ENCODE measurements around the gene NOS1AP.
"Not testable (repeated sequence)": the region's sequence is repeated elsewhere in the genome, so short reads cannot be mapped to it uniquely, and the experiment has no call there.

NOS1AP gene

DNA sequence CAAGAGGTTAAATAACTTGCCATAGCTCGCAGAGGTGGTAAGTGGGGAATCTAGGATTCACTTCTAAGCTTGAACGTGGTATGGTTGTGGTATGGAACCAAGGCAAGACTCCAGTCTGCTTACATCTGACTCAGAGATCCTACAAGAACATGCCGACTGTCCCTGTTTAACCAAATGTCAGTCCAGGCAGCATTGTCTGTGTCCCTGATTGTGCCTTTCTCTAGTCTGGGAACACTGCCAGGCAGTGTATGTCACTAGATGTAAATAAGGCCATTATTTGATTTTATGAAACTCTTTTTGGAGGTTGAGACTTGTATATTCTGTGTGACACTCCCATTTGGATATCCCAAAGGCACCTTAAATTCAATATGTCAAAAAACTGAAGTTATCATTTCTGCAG lies 96.0 kb downstream of the NOS1AP start:
- no peak for DNase-seq (ENCODE audit: low read depth in 1 of 2, low spot score in 1 of 2)

DNA sequence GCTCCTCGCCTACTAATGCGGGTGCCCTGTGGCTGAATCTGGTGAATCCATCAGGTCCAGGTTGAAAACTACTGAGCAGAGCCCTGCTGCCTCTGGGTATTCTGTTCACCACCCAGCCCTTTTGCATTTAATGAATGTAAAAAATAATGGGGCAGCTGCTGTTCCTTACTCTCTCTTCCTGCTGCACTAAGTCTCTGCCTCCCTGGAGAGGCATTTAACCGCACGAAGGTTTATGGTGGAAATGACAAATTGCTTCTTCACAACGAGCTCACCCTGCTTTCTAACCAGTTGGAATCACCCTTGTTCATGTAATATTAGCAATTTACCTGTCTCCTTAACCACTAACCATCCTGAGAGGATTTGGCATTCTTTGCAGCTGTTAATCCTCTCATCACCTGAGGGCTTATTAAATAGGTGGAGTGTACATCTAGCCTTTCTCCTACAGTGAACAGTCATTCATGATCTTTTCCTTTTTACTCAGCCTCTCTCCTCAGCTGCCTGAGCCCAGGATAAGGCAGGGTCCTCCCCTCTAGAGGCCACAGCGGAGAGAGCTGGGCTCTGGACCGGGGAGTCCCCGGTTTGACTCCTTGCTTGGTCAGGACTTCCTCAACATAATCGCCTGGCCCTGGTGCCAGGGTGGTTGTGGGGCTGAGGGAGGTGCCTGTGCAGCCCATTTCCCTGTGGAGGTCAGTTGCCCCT lies 97.6 kb downstream of the NOS1AP start:
- no peak for DNase-seq (ENCODE audit: low read depth in 1 of 2, low spot score in 1 of 2)

DNA sequence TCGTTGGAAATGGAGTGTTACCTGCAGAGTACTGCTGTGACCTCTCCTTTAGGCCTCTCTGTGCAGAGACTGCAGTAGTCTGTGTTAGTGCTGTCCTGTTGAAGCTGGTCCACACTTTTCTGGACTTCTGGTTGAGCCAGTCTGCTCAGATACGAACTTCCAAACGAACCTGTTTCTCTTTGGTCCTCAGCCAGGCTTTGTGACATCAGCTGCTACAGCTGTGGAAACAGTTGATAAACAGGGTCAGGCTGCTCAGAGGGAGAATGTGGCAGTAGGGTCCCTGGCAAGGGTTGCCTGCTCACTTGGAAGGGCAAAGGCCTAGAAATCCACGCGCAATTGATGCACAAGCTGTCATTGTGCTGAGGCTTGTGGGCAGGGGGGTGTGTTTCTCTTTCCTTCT lies 98.8 kb downstream of the NOS1AP start:
- DNase-seq (ENCODE audit: low read depth in 1 of 2, low spot score in 1 of 2), result no peak

DNA sequence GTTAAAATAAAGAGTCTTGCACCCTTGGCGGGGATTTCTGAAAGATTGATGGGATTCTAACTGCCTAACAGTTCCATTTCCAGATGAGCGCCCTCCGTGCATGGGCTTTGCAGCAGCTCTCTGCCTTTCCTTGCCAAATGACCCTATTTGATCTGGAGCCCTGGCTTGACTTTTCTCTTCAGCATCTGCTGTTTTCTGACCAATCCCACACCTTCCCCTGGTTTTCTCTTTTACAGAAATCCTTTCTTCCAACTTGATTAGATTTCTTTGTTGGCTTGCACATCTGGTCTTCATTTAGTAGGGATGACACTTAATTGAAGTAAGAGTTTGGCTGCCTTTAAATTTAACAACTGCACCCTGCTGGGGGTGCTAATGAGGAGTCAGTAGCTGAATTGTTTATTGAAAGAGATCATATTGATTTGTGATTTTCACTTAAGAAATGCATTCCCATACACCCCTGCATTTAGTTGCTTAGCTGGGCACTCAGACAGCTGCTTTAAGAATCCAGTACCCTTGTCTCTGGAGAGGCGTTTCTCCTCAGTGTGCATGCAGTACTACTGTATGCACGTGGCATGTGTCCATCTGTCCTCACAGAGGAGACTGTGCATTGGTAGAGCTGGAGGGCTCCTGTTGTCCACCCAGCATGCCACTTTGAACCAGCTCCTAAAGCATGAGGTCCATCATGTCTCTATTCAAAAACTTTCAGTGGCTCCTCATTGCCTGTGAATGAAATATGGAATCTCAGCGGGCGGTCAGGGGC lies 99.7 kb downstream of the NOS1AP start:
- DNase-seq (ENCODE audit: low read depth in 1 of 2, low spot score in 1 of 2), result no peak

DNA sequence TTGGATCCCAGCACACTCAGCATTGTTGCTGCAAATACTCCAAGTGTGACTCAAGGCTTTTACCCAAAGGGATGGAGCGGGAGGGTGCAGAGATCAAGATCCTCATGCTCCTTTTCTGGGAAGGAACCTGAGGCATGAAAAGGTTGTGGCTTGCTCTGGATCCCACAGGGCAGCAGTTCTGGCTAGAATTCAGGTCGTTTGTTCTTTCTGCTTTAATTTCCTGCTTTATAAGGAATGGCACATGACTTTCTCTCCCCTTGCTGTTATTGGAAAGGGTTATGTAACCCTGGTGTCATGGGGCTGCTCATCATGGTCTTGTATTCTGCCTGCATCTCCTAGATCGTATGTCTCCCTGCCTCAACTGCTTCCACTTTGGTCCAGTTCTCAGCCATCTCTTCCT lies 101.6 kb downstream of the NOS1AP start:
- DNase-seq (ENCODE audit: low read depth in 1 of 2, low spot score in 1 of 2), result no peak

DNA sequence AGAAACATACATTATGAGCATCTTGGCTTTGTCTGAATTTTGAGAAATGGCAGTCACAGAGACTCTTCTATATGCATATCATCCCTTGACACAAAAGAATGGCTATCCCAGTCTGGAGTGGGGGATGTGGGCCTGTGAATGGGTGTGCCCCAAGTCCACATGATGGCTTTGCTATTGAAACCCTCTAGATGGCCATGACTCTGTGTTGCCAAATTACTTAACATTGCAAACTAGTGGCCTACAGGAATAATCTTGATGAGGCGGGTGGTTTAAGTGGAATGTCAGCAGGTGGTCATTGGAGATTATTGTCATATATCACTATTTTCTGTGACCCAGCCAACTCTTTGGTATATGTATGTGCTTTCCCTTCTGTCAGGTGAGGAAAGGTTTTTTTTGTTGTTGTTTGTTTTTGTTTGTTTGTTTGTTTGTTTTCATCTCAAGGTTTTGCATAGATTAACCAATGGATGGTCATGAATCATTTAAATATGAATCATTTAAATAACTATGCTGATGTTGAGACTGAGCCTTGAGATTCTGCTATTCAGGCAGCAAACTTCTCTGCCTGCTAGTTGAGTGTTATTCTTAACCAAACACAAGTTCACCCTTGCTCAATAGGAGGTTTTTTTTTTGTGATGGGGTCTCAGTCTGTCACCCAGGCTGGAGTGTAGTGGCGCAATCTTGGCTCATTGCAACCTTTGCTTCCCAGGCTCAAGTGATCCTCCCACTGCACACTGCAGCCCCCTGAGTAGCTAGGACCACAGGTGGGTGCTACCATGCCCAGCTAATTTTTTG lies 103.0 kb downstream of the NOS1AP start:
- DNase-seq (ENCODE audit: low read depth in 1 of 2, low spot score in 1 of 2), result no peak

DNA sequence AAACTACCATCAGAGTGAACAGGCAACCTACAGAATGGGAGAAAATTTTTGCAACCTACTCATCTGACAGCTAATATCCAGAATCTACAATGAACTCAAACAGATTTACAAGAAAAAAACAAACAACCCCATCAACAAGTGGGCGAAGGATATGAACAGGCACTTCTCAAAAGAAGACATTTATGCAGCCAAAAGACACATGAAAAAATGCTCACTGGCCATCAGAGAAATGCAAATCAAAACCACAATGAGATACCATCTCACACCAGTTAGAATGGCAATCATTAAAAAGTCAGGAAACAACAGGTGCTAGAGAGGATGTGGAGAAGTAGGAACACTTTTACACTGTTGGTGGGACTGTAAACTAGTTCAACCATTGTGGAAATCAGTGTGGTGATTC lies 104.1 kb downstream of the NOS1AP start:
- DNase-seq (ENCODE audit: low read depth in 1 of 2, low spot score in 1 of 2), result not testable (repeated sequence)

DNA sequence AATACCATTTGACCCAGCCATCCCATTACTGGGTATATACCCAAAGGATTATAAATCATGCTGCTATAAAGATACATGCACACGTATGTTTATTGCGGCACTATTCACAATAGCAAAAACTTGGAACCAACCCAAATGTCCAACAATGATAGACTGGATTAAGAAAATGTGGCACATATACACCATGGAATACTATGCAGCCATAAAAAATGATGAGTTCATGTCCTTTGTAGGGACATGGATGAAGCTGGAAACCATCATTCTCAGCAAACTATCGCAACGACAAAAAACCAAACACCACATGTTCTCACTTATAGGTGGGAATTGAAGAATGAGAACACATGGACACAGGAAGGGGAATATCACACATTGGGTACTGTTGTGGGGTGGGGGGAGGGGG lies 104.5 kb downstream of the NOS1AP start:
- not testable (repeated sequence) for DNase-seq (ENCODE audit: low read depth in 1 of 2, low spot score in 1 of 2)

DNA sequence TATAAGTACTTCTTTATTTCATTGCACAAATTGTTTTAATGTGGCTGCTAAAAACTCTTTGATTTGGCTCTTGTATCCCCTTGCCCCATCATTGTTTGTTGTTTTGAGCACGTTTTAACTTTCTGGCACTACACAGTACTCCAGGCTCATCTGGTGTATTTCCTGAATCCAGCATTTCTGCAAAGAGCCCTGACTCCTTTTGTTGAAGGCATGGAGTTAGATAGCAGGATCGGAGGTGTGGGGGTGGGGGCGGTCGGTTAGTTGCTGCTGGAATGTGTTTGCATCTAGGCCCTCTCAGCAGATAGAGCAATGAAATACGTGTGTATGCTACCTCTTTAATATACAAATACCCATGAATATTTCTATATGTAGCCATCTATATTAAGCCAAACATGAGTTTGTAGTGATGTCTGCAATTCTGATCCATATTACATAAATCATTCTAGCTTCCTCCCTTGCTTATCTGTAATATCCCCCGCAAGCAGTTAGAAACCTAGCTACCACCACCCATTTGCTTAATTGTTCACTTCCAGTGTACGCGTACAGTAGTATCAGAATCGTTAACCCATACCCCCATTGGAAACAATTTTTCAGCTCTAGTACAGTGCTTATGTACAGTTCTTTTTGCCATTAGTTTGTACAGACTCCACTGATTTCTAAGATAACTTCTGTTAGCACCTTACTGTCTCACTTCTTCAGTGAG lies 106.0 kb downstream of the NOS1AP start:
- no peak for DNase-seq (ENCODE audit: low read depth in 1 of 2, low spot score in 1 of 2)

DNA sequence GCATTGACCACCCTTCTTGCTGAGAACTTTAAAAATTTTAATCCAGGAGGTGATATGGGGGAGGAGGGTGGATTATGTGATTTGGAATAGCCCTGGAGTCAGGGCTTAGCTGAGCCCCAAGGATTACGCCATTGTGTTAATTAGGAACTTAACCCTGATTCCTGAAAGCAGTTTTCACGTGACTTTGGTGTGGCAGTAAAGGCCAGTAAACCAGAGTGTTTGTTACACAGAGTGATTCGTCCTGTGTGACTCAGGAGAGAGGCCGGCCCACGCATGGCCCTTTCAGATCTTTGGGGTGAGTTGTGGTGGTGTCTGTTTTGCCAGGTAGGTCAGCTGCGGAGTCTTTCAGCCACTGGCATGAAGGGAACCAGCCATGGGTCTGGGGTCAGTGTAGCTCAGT lies 107.6 kb downstream of the NOS1AP start:
- DNase-seq (ENCODE audit: low read depth in 1 of 2, low spot score in 1 of 2), result no peak

DNA sequence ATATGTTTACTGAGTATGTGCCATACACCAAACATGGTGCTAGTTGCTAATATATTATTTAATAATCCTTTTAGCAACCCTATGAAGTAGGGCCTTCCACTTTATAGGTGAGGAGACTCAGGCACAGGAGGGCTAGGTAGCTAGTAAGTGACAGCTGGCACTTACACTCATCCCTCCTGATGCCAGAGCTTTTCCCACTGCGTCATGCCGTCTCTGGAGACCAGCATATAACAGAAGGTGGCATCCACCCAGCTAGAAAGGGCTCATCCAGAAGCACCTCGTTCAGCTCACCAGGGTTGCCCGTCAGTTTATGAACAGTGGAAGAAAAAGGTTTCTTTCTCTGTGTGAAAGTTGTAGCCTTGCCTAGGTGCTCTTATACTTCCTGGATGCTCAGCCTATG lies 108.9 kb downstream of the NOS1AP start:
- DNase-seq (ENCODE audit: low read depth in 1 of 2, low spot score in 1 of 2), result no peak

DNA sequence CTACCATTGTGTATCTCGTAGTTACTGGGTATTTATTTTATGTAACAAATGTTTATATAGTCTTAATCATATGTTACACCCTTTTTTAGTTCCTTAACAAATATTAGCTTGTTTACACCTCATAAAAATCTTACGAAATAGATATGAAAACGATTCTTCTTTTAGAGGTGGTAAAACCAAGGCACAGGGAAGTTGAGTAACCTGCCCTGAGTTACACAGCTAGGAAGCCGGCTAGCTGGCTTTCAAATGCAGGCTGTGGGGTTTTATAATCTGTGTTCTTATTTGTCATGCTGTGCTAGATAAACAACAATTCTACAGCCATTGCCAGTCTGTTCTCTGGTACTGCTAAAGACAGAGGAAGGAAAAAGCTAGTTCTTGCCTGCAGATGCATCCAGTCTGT lies 109.6 kb downstream of the NOS1AP start:
- DNase-seq (ENCODE audit: low read depth in 1 of 2, low spot score in 1 of 2), result no peak

DNA sequence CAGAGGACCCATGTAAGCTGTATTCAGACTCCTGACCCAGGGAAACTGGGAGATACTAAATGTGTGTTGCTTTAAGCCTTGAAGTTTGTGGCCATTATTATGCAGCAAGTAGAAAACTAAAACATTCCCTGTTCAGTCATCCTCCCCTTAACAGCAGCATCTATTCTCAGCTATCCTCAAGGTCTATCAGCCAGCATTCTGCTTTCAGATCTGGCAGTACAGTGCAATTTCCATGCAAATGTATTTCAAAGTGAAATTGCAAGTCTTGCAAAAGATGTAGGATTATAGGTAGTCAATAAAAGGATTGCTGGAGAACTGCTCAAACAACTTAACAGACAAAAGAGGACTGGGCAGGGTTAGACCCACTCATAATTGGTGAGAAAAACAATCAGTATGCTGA lies 111.3 kb downstream of the NOS1AP start:
- DNase-seq (ENCODE audit: low read depth in 1 of 2, low spot score in 1 of 2), result no peak

DNA sequence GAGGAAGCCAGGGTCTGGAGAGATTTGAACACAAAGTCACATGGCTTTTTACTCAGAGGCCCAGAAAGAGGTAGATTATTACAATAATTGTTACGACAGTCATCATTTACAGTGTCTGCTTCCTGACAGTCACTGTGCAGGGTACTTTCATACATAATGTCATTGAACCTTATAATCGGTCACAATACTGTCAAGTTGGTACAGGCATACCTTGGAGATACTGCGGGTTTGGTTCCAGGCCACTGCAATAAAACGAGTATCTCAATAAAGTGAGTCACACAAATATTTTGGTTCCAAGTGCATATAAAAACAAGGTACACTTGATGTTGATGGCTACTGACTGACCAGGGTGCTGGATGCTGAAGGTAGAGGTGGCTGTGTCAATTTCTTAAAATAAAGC lies 112.6 kb downstream of the NOS1AP start:
- DNase-seq (ENCODE audit: low read depth in 1 of 2, low spot score in 1 of 2), result no peak

DNA sequence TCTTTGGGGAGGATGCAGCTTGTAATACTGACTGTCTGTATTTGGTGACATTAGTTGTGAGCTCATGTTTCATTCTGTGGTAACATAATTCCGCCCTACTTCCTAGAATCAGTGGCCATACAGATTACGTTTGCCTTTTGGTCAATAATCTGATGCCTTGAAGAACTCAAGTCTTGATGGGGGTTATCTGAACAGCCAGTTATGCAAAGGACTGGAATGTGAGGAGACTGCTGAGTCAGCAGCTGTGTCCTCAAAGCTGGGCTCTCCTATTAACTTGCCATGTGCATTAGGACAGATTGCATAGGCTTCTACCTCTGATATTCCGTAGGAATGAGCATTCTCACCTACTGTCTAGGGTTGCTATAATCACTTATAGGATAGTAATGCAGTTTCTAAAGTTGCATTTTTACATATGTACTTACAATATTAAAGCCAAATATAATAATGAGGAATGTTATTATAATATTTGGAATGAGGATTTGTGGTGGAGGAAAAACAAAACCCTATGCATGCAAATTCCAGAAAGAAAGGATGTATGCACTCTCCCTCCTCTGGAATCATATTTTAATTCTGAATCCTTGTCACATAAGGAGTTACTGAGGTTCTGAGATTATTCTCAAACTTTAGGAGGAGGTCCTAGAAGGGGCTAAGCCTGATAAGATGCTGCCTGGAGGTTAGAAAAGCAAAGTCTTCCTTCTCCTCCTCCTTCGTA lies 116.0 kb downstream of the NOS1AP start:
- DNase-seq (ENCODE audit: low read depth in 1 of 2, low spot score in 1 of 2), result no peak

DNA sequence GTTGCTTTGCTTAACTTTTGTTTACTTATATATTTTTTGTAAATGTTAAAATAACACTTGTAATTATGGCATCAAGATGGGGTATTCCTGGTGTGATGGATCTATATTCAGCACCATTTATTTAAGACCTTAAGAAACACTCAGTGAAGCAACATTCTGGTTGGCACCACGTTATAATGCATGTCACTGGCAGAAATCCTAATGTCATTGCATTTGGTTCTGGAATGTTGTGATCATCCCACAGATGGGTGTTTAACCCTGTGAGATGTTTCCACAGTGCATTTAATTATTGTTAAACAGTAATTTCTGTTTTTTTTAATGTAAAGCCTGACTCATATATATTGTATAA lies 116.5 kb downstream of the NOS1AP start:
- DNase-seq (ENCODE audit: low read depth in 1 of 2, low spot score in 1 of 2), result no peak

DNA sequence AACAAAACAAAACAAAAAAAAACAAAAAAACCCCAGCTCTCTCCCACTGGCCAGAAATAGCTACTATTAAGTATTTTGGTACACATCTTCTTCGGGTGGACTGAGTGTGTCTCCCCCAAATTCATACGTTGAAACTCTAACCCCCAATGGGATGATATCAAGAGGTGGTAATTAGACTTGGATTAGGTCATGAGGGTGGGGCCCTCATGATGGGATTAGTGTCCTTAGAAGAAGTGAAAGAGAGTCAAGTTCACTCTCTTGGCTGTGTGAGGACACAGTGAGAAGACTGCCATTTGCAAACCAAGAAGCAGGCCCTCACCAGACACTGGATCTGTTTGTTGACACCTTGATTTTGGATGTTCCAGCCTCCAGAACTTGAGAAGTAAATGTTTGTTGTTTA lies 116.9 kb downstream of the NOS1AP start:
- no peak for DNase-seq (ENCODE audit: low read depth in 1 of 2, low spot score in 1 of 2)

DNA sequence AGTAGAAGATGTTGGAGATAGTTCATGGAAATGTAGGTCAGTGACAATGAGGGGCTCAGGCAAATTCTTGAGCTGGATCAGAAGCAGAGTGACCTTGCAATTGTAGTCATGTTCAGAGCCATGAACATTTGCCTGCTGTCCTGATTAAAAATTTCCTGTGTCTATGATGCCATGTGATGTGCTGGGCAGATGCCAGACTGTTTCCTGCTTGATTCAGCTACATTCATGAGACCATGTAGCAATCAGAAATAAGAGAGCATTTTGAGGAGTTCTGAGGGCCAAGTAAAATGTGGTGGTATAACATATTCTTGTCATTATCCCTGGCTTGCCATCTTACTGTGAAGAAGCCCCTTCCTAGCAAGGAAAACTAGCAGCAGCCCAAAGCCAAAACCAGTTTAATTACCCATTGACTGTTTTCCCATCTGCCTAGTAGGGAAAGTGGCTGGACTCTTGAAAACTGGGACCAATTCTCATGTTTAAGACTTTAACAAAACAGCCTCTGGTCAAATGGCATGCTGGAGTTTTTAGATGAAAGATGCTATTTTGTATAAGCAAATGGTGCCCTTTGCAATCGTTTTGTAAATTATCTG lies 118.3 kb downstream of the NOS1AP start:
- DNase-seq (ENCODE audit: low read depth in 1 of 2, low spot score in 1 of 2), result no peak

DNA sequence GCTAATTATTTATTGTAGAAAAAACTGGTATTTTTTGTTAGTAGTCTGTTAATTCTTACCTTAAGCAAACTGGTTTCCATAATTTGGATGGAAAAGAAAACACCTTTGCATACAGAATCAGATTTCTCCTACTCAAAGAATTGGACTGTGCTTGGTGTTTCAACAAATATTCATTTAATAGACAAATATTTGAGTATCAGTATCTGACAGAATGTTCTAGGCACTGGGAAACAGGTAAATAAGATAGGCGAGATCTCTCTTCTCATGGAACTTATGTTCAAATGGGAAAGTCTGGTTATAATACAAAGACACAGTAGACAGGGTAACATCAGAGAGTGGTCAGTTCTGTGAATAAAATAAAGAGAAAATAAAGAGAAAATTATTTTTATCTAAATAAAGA lies 119.9 kb downstream of the NOS1AP start:
- DNase-seq (ENCODE audit: low read depth in 1 of 2, low spot score in 1 of 2), result no peak
